ENCODE measurements around the gene MYCN.
"Not testable (repeated sequence)": the region's sequence is repeated elsewhere in the genome, so short reads cannot be mapped to it uniquely, and the experiment has no call there.

Gene MYCN

GRCh38 chr2:15950088-15950952 lies 10.0 kb downstream of the MYCN start:
- CTCF ChIA-PET = no interaction called here
- DNase-seq = no peak
- H3K4me3 Mint-ChIP-seq = no peak overlapping the region

GRCh38 chr2:15951936-15952335 lies 11.6 kb downstream of the MYCN start:
- H3K27me3 Mint-ChIP-seq, H3K4me3 Mint-ChIP-seq, CTCF ChIA-PET, DNase-seq, H3K36me3 Mint-ChIP-seq, H3K4me1 Mint-ChIP-seq, H3K9me3 Mint-ChIP-seq, H3K27ac Mint-ChIP-seq: not testable (repeated sequence)

More at GRCh38 chr2:15950088-15950952, 10.0 kb downstream of the MYCN start:
- Mint-ChIP-seq H3K27ac (peak overlapping the region; percentile 39), H3K36me3 (no peaks in the 10 kb centered on the region), H3K4me1 (no peaks in the 10 kb centered on the region), H3K9me3 (no peaks in the 10 kb centered on the region), H3K27me3 (peaks cover 18% of the 10 kb centered on the region)

GRCh38 chr2:15952451-15953146 lies 12.2 kb downstream of the MYCN start:
- no peaks in the 10 kb centered on the region for H3K36me3 Mint-ChIP-seq
- no peak for DNase-seq
- H3K4me1 Mint-ChIP-seq = no peaks in the 10 kb centered on the region
- no peak overlapping the region for H3K27ac Mint-ChIP-seq
- H3K4me3 Mint-ChIP-seq = no peak overlapping the region
- H3K27me3 Mint-ChIP-seq = peaks cover 11% of the 10 kb centered on the region
- no peaks in the 10 kb centered on the region for H3K9me3 Mint-ChIP-seq
- CTCF ChIA-PET = interaction anchor here (0.6 kb wide), 1 partner anchor 31 kb away, joined by 3 read pairs; no protein-coding TSS in a partner anchor

- Mint-ChIP-seq H3K9me3 (no peaks in the 10 kb centered on the region), H3K36me3 (no peaks in the 10 kb centered on the region), H3K27me3 (peaks cover 11% of the 10 kb centered on the region), H3K27ac (no peak overlapping the region), H3K4me3 (no peak overlapping the region), H3K4me1 (no peaks in the 10 kb centered on the region)
- no peak for DNase-seq
- CTCF ChIA-PET = interaction anchor here (0.6 kb wide), 1 partner anchor 31 kb away, joined by 3 read pairs; no protein-coding TSS in a partner anchor
These were observed 12.8 kb downstream of the MYCN start for GRCh38 chr2:15953147-15953630.

GRCh38 chr2:15953891-15954680 lies 13.7 kb downstream of the MYCN start:
- CTCF ChIA-PET = no interaction called here
- no peak overlapping the region for H3K4me3 Mint-ChIP-seq
- H3K27ac Mint-ChIP-seq = no peak overlapping the region

GRCh38 chr2:15954761-15955160 lies 14.4 kb downstream of the MYCN start:
- DNase-seq = no peak
- CTCF ChIA-PET = no interaction called here
- Mint-ChIP-seq H3K4me1 (no peaks in the 10 kb centered on the region), H3K27ac (no peak overlapping the region), H3K36me3 (no peaks in the 10 kb centered on the region), H3K27me3 (peaks cover 15% of the 10 kb centered on the region), H3K9me3 (no peaks in the 10 kb centered on the region), H3K4me3 (no peak overlapping the region)

More at GRCh38 chr2:15953891-15954680, 13.7 kb downstream of the MYCN start:
- Mint-ChIP-seq H3K27me3 (peaks cover 12% of the 10 kb centered on the region), H3K36me3 (no peaks in the 10 kb centered on the region), H3K4me1 (no peaks in the 10 kb centered on the region), H3K9me3 (no peaks in the 10 kb centered on the region)
- DNase-seq = no peak

GRCh38 chr2:15955232-15955988 lies 15.1 kb downstream of the MYCN start:
- CTCF ChIA-PET = no interaction called here
- Mint-ChIP-seq H3K36me3 (no peaks in the 10 kb centered on the region), H3K9me3 (no peaks in the 10 kb centered on the region), H3K27me3 (peaks cover 13% of the 10 kb centered on the region), H3K4me1 (no peaks in the 10 kb centered on the region), H3K27ac (no peak overlapping the region), H3K4me3 (no peak overlapping the region)
- DNase-seq = no peak

GRCh38 chr2:15956230-15956629 lies 15.9 kb downstream of the MYCN start:
- H3K36me3 Mint-ChIP-seq = no peaks in the 10 kb centered on the region
- H3K4me3 Mint-ChIP-seq = no peak overlapping the region
- H3K4me1 Mint-ChIP-seq = no peaks in the 10 kb centered on the region
- no peak for DNase-seq
- H3K27ac Mint-ChIP-seq = no peak overlapping the region
- H3K9me3 Mint-ChIP-seq = no peaks in the 10 kb centered on the region
- CTCF ChIA-PET = no interaction called here
- H3K27me3 Mint-ChIP-seq = peaks cover 13% of the 10 kb centered on the region

GRCh38 chr2:15956751-15957736 lies 16.7 kb downstream of the MYCN start:
- Mint-ChIP-seq H3K27me3 (peaks cover 13% of the 10 kb centered on the region), H3K4me3 (no peak overlapping the region), H3K9me3 (no peaks in the 10 kb centered on the region), H3K4me1 (no peaks in the 10 kb centered on the region), H3K27ac (no peak overlapping the region), H3K36me3 (no peaks in the 10 kb centered on the region)
- CTCF ChIA-PET = no interaction called here
- DNase-seq = no peak

- DNase-seq = no peak
- CTCF ChIA-PET = no interaction called here
- Mint-ChIP-seq H3K27ac (no peak overlapping the region), H3K27me3 (peaks cover 13% of the 10 kb centered on the region), H3K4me1 (no peaks in the 10 kb centered on the region), H3K9me3 (no peaks in the 10 kb centered on the region), H3K36me3 (no peaks in the 10 kb centered on the region), H3K4me3 (no peak overlapping the region)
These were observed 17.7 kb downstream of the MYCN start for GRCh38 chr2:15957881-15958713.

- H3K9me3 Mint-ChIP-seq = peaks cover 3% of the 10 kb centered on the region
- DNase-seq = no peak
- CTCF ChIA-PET = no interaction called here
- H3K27me3 Mint-ChIP-seq = peaks cover 13% of the 10 kb centered on the region
- H3K4me1 Mint-ChIP-seq = peaks cover 3% of the 10 kb centered on the region
- H3K27ac Mint-ChIP-seq = no peak overlapping the region
- no peak overlapping the region for H3K4me3 Mint-ChIP-seq
- no peaks in the 10 kb centered on the region for H3K36me3 Mint-ChIP-seq
These were observed 19.2 kb downstream of the MYCN start for GRCh38 chr2:15959331-15960153.

GRCh38 chr2:15960154-15960520 lies 19.8 kb downstream of the MYCN start:
- DNase-seq, H3K27ac Mint-ChIP-seq, H3K9me3 Mint-ChIP-seq, H3K4me1 Mint-ChIP-seq, CTCF ChIA-PET, H3K4me3 Mint-ChIP-seq, H3K36me3 Mint-ChIP-seq: not testable (repeated sequence)
- H3K27me3 Mint-ChIP-seq = peaks cover 13% of the 10 kb centered on the region
